Liver (tissue), 9 donors: ENCODE results near the gene CACTIN. TPM values are rescaled to one million over a fixed set of nuclear protein-coding genes. Genes with fewer than 3 reads are reported as not detected.

Experiments
- DNase-seq: peaks from one replicate; pipeline ENCODE4 v3.0.0-alpha.2; 2017; ENCODE audit warnings: low spot score
- H3K27ac ChIP-seq, 2 donors: one replicate each; pipeline ENCODE4 v1.7.0; 2013; ENCODE audit warnings: inconsistent platforms in 2 of 2, low read length in 2 of 2, control low read depth in 1 of 2, low read depth in 1 of 2, mild to moderate bottlenecking in 1 of 2
- H3K27me3 ChIP-seq, 4 donors: one replicate each; pipeline versions ENCODE4 v1.6.1 to v1.7.0; 2013; ENCODE audit warnings: low read length in 3 of 4, inconsistent platforms in 1 of 4, mild to moderate bottlenecking in 1 of 4, moderate library complexity in 1 of 4; ENCODE audit not compliant: control insufficient read depth in 4 of 4, insufficient read depth in 4 of 4
- H3K36me3 ChIP-seq, 4 donors: one replicate each; pipeline versions ENCODE4 v1.6.1 to v1.7.0; 2013; ENCODE audit warnings: low read length in 3 of 4, mild to moderate bottlenecking in 3 of 4, low read depth in 1 of 4, moderate library complexity in 1 of 4; ENCODE audit not compliant: control insufficient read depth in 4 of 4, insufficient read depth in 3 of 4
- H3K4me1 ChIP-seq, 4 donors: one replicate each; pipeline versions ENCODE4 v1.6.1 to v1.7.0; 2013; ENCODE audit warnings: low read length in 3 of 4, mild to moderate bottlenecking in 3 of 4, moderate library complexity in 1 of 4; ENCODE audit not compliant: control insufficient read depth in 4 of 4, insufficient read depth in 4 of 4
- H3K4me3 ChIP-seq, 3 donors: one replicate each; pipeline versions ENCODE4 v1.6.1 to v1.7.0; 2013; ENCODE audit warnings: low read length in 3 of 3, control low read depth in 1 of 3, low read depth in 1 of 3, mild to moderate bottlenecking in 1 of 3
- H3K9ac ChIP-seq, 2 donors: one replicate each; pipeline ENCODE4 v1.7.0; 2013; ENCODE audit warnings: low read length in 2 of 2, mild to moderate bottlenecking in 2 of 2, moderate library complexity in 2 of 2, control low read depth in 1 of 2, low read depth in 1 of 2
- H3K9me3 ChIP-seq, 4 donors: one replicate each; pipeline versions ENCODE4 v1.6.1 to v1.7.0; 2013; ENCODE audit warnings: low read length in 3 of 4; ENCODE audit not compliant: control insufficient read depth in 4 of 4
- ATF3 ChIP-seq: IDR thresholded peaks from 2 replicates; pipeline ENCODE4 v1.6.1; 2016; ENCODE audit warnings: antibody characterized with exemption
- EGR1 ChIP-seq, 2 donors: IDR thresholded peaks; 2 replicates each; pipeline ENCODE4 v1.6.1; 2016 to 2018; ENCODE audit warnings: antibody characterized with exemption in 2 of 2, low read depth in 2 of 2
- FOXA1 ChIP-seq: IDR thresholded peaks from 2 replicates; pipeline ENCODE4 v1.6.1; 2016; ENCODE audit warnings: antibody characterized with exemption
- FOXA2 ChIP-seq: IDR thresholded peaks from 2 replicates; pipeline ENCODE4 v1.6.1; 2016; ENCODE audit warnings: antibody characterized with exemption
- GABPA ChIP-seq, 2 donors: IDR thresholded peaks in 1 of 2; conservative IDR thresholded peaks in 1 of 2; 2 replicates each; pipeline ENCODE4 v1.6.1; 2016; ENCODE audit warnings: antibody characterized with exemption in 2 of 2, mild to moderate bottlenecking in 1 of 2, moderate library complexity in 1 of 2
- HNF4A ChIP-seq, 2 donors: conservative IDR thresholded peaks; 2 replicates each; pipeline ENCODE4 v1.6.1; 2016; ENCODE audit warnings: antibody characterized with exemption in 2 of 2, mild to moderate bottlenecking in 2 of 2
- JUND ChIP-seq, 2 donors: IDR thresholded peaks; 2 replicates each; pipeline ENCODE4 v1.6.1; 2016; ENCODE audit warnings: antibody characterized with exemption in 2 of 2
- NR2F2 ChIP-seq: IDR thresholded peaks from 2 replicates; pipeline ENCODE4 v1.6.1; 2016; ENCODE audit warnings: antibody characterized with exemption
- RAD21 ChIP-seq, 2 donors: IDR thresholded peaks; 2 replicates each; pipeline ENCODE4 v1.6.1; 2016; ENCODE audit warnings: antibody characterized with exemption in 2 of 2, mild to moderate bottlenecking in 2 of 2
- RXRA ChIP-seq, 2 donors: IDR thresholded peaks; 2 replicates each; pipeline ENCODE4 v1.6.1; 2017 to 2018; ENCODE audit warnings: antibody characterized with exemption in 2 of 2, mild to moderate bottlenecking in 1 of 2
- SP1 ChIP-seq: IDR thresholded peaks from 2 replicates; pipeline ENCODE4 v1.6.1; 2018; ENCODE audit warnings: antibody characterized with exemption, mild to moderate bottlenecking
- TAF1 ChIP-seq: conservative IDR thresholded peaks from 2 replicates; pipeline ENCODE4 v1.6.1; 2016; ENCODE audit warnings: antibody characterized with exemption, mild to moderate bottlenecking
- WGBS: extraction: QIAGEN DNeasy Blood & Tissue Kit; methylation state at CpG from one replicate; pipeline ENCODE4 v1.1.7; 2013; 5-methylcytosine and 5-hydroxymethylcytosine counted together
- polyA plus RNA-seq, 2 donors: library from polyadenylated mRNA; stranded (reverse) in 1 of 2; unstranded in 1 of 2; fragments of 200-250 nt in 1 of 2; fragments of >200 nt in 1 of 2; fragmentation: Nextera tagmentation in 1 of 2; extraction: Ambion mirVana in 1 of 2; gene quantifications; one replicate each; pipeline versions ENCODE4 v1.2.1 to v1.2.3, GENCODE V29; 2013 to 2015
- total RNA-seq, 2 donors: library from RNA; depleted of rRNA; stranded (reverse); fragments of >200 nt; gene quantifications; one replicate each; pipeline ENCODE4 v1.2.3, GENCODE V29; 2014
- TF ChIP-seq, protein P1 (sequence below): fragments of 150-350 bp; IDR thresholded peaks from 2 replicates; pipeline ENCODE4 v1.5.1; 2017; ENCODE audit warnings: improper control_type of control experiment, low read depth, low read length; ENCODE audit not compliant: missing input control
- TF ChIP-seq, protein P2 (sequence below): IDR thresholded peaks from 2 replicates; pipeline ENCODE4 v1.6.1; 2016; ENCODE audit warnings: antibody characterized with exemption, mild to moderate bottlenecking
- TF ChIP-seq, protein P3 (sequence below): IDR thresholded peaks from 2 replicates; pipeline ENCODE4 v1.6.1; 2016; ENCODE audit warnings: antibody characterized with exemption
- donor health status: healthy.
- donor health status: healthy.
- donor health status: healthy.
- donor health status: healthy.
- donor health status: healthy.

Gene CACTIN
- total and polyA plus RNA-seq, 4 donors = 1.9 to 13.2 (median 10.0) TPM

GRCh38 chr19:3611841-3612240 is 14.7 kb downstream of the CACTIN start:
- Histone ChIP-seq H3K27ac (no peak overlapping the region), H3K27me3 (no peaks in the 10 kb centered on the region), H3K9me3 (no peaks in the 10 kb centered on the region), H3K4me1 (peaks cover 0 to 4% (median 2%) of the 10 kb centered on the region in 4 donors), H3K4me3 (no peak overlapping the region), H3K36me3 (peaks cover 4 to 18% (median 8%) of the 10 kb centered on the region in 4 donors), H3K9ac (no peak overlapping the region)
- no peak for DNase-seq
- no peak for TF ChIP-seq FOXA1
- TF ChIP-seq, protein P1, sequence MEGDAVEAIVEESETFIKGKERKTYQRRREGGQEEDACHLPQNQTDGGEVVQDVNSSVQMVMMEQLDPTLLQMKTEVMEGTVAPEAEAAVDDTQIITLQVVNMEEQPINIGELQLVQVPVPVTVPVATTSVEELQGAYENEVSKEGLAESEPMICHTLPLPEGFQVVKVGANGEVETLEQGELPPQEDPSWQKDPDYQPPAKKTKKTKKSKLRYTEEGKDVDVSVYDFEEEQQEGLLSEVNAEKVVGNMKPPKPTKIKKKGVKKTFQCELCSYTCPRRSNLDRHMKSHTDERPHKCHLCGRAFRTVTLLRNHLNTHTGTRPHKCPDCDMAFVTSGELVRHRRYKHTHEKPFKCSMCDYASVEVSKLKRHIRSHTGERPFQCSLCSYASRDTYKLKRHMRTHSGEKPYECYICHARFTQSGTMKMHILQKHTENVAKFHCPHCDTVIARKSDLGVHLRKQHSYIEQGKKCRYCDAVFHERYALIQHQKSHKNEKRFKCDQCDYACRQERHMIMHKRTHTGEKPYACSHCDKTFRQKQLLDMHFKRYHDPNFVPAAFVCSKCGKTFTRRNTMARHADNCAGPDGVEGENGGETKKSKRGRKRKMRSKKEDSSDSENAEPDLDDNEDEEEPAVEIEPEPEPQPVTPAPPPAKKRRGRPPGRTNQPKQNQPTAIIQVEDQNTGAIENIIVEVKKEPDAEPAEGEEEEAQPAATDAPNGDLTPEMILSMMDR = no peak
- TF ChIP-seq HNF4A (conservative IDR thresholded peaks at IDR 0.05) = no peak
- TF ChIP-seq, protein P2, sequence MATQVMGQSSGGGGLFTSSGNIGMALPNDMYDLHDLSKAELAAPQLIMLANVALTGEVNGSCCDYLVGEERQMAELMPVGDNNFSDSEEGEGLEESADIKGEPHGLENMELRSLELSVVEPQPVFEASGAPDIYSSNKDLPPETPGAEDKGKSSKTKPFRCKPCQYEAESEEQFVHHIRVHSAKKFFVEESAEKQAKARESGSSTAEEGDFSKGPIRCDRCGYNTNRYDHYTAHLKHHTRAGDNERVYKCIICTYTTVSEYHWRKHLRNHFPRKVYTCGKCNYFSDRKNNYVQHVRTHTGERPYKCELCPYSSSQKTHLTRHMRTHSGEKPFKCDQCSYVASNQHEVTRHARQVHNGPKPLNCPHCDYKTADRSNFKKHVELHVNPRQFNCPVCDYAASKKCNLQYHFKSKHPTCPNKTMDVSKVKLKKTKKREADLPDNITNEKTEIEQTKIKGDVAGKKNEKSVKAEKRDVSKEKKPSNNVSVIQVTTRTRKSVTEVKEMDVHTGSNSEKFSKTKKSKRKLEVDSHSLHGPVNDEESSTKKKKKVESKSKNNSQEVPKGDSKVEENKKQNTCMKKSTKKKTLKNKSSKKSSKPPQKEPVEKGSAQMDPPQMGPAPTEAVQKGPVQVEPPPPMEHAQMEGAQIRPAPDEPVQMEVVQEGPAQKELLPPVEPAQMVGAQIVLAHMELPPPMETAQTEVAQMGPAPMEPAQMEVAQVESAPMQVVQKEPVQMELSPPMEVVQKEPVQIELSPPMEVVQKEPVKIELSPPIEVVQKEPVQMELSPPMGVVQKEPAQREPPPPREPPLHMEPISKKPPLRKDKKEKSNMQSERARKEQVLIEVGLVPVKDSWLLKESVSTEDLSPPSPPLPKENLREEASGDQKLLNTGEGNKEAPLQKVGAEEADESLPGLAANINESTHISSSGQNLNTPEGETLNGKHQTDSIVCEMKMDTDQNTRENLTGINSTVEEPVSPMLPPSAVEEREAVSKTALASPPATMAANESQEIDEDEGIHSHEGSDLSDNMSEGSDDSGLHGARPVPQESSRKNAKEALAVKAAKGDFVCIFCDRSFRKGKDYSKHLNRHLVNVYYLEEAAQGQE = no peak
- no peak for TF ChIP-seq FOXA2
- no peak for TF ChIP-seq TAF1
- TF ChIP-seq, protein P3, sequence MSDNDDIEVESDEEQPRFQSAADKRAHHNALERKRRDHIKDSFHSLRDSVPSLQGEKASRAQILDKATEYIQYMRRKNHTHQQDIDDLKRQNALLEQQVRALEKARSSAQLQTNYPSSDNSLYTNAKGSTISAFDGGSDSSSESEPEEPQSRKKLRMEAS = no peak
- no peak for TF ChIP-seq NR2F2
- no peak for TF ChIP-seq RXRA (IDR thresholded peaks at IDR 0.05)
- TF ChIP-seq GABPA (IDR thresholded peaks at IDR 0.05 in 1 of 2, conservative IDR thresholded peaks at IDR 0.05 in 1 of 2) = no peak
- WGBS = 95% methylated on average over 36 of the region's 36 CpGs

DNA sequence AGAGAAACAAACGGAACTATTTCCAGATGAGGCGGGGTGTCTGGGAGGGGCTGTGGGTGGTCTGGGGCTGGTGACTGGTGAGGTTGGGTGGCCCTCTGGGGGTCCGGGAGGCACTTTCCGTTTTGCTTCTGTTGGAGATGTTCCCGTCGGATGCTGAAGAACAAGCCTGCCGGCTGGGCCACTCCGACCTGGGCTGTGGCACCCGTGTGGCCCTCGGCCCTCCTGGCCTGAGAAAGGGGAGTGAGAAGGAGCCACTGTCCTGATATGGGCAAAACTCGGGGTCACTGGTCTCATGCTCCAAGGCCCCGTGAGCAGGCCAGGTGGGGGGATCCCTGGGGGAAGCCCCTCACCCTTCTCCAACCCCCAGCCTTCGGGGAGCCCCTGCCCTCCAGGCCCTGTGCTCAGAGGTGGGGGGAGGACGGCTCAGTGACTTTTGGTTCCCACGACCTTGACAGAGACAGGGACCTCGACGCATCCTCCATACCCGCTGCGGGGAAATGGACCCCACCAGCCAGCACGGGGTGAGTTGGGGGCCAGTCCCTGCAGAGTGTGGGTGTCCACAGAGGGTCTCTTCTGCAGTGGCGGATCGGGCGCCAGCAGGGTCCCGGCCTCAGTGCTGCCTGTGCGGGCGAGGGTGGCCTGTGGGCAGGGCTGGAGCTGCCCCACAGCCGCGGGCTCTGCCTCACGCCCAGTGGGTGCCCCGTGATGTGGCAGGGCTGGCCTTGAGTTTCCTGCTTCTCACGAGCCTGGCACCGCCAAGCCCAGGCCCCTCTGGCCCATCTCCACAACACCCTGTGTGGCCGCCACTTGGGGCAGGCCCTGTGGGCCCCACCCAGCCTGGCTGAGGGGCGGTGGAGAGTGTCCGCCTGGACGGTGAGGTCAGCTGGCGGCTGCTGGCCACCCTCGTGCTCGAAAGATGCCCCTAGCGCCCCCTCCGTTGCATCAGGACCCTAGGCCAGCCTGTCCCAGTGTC is 15.6 kb downstream of the CACTIN start:
- DNase-seq = no peak
- Histone ChIP-seq H3K27ac (no peak overlapping the region), H3K4me3 (no peak overlapping the region), H3K9ac (no peak overlapping the region), H3K9me3 (no peaks in the 10 kb centered on the region), H3K27me3 (no peaks in the 10 kb centered on the region), H3K4me1 (peaks cover 0 to 7% (median 4%) of the 10 kb centered on the region in 4 donors), H3K36me3 (peaks cover 4 to 18% (median 7%) of the 10 kb centered on the region in 4 donors)
- 90% methylated on average over 41 of the region's 41 CpGs for WGBS
- TF ChIP-seq GABPA (IDR thresholded peaks at IDR 0.05 in 1 of 2, conservative IDR thresholded peaks at IDR 0.05 in 1 of 2) (no peak), NR2F2 (no peak), JUND (IDR thresholded peaks at IDR 0.05) (no peak), RXRA (IDR thresholded peaks at IDR 0.05) (no peak), TAF1 (no peak), RAD21 (IDR thresholded peaks at IDR 0.05) (no peak), ATF3 (no peak), EGR1 (IDR thresholded peaks at IDR 0.05; ENCODE audit: low read depth in 2 of 2) (no peak), SP1 (no peak)
- TF ChIP-seq, protein P1 = no peak
- TF ChIP-seq, protein P2 = no peak
- TF ChIP-seq, protein P3 = no peak
